ENCODE results near the gene OR4D6.

DNA sequence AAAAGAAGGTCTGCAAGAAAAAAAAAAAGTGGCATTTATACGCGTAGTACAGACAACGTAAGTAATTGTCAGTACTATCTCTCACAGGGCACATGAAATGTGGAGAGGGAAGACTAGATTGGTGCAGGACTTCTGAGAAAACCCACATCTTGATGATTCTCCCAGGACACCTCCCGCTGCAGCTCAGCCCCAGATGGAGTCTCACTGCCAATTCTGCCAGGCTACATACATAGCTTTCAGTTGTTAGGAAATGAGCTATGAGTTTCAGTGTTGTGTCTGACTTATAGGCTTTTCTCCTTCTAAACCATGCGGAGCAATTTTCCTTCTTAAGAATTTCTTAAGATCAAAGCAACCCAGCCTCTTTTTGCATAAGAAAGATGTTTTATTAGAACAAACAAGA, 40.1 kb upstream of the OR4D6 start:
- TF ChIP-seq, protein P1, sequence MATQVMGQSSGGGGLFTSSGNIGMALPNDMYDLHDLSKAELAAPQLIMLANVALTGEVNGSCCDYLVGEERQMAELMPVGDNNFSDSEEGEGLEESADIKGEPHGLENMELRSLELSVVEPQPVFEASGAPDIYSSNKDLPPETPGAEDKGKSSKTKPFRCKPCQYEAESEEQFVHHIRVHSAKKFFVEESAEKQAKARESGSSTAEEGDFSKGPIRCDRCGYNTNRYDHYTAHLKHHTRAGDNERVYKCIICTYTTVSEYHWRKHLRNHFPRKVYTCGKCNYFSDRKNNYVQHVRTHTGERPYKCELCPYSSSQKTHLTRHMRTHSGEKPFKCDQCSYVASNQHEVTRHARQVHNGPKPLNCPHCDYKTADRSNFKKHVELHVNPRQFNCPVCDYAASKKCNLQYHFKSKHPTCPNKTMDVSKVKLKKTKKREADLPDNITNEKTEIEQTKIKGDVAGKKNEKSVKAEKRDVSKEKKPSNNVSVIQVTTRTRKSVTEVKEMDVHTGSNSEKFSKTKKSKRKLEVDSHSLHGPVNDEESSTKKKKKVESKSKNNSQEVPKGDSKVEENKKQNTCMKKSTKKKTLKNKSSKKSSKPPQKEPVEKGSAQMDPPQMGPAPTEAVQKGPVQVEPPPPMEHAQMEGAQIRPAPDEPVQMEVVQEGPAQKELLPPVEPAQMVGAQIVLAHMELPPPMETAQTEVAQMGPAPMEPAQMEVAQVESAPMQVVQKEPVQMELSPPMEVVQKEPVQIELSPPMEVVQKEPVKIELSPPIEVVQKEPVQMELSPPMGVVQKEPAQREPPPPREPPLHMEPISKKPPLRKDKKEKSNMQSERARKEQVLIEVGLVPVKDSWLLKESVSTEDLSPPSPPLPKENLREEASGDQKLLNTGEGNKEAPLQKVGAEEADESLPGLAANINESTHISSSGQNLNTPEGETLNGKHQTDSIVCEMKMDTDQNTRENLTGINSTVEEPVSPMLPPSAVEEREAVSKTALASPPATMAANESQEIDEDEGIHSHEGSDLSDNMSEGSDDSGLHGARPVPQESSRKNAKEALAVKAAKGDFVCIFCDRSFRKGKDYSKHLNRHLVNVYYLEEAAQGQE (IDR thresholded peaks at IDR 0.05; ENCODE audit: insufficient read depth in 1 of 2, low read depth in 2 of 2, low read length in 2 of 2): no peak
- TF ChIP-seq POLR2AphosphoS5 (IDR thresholded peaks at IDR 0.05; ENCODE audit: low read depth, low read length) (no peak), TAF1 (IDR thresholded peaks at IDR 0.05; ENCODE audit: borderline replicate concordance, insufficient read depth, low read length) (no peak)

All from PFSK-1 (cell line).